NCI-H510A (cell line): ENCODE data around the gene COX5A.

Experiments used
- DNase-seq: peaks from one replicate; lab custom pipeline; 2025; lab: John Stamatoyannopoulos, UW

Gene COX5A

GRCh38 chr15:74870436-74871215 is 67.2 kb downstream of the COX5A start:
- DNase-seq = no peak
